Lower leg skin (tissue), 3 donors: ENCODE measurements around the gene GABRG3.

Experiments
- CTCF ChIP-seq, 3 donors: fragments of 450-650 bp; IDR thresholded peaks; one replicate each; pipeline ENCODE4 v1.5.1; 2016; ENCODE audit warnings: antibody characterized with exemption in 3 of 3, mild to moderate bottlenecking in 3 of 3, moderate library complexity in 2 of 3
- POLR2A ChIP-seq, 2 donors: fragments of 450-650 bp; IDR thresholded peaks; one replicate each; pipeline ENCODE4 v1.6.1; 2016 to 2017; ENCODE audit warnings: antibody characterized with exemption in 2 of 2, mild to moderate bottlenecking in 1 of 2, moderate library complexity in 1 of 2

DNA sequence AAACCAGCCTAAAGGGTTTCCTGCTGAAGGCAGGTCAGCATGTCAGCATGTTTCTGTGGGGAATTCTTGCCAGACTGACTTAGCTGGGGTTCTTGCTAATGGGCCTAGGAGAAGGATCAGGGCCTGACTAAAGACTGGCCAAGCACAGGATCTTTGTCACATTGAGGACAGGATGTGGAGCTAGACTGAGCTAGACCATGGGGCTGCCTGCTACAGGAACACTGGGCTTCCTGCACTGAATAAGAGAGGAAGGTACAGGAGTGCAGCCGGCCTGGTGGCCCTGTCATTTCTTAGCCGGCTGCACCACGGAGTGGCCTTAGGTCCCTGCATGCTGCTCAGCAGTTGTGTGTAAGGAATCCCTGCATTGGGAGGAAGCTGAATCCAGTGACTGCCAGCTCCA, 68.2 kb downstream of the GABRG3 start:
- no peak for TF ChIP-seq CTCF (IDR thresholded peaks at IDR 0.05)
- TF ChIP-seq POLR2A (IDR thresholded peaks at IDR 0.05) = no peak
